WTC11 (cell line): ENCODE measurements around the gene SLC25A21.

Experiments used
- CREM ChIP-seq: sonication (generic); formaldehyde crosslinking; IDR thresholded peaks from 2 replicates; pipeline ENCODE4 v1.8.1; 2022; ENCODE audit warnings: mild to moderate bottlenecking, missing genetic modification reagents, moderate library complexity
- FOXP1 ChIP-seq: sonication (generic); formaldehyde crosslinking; IDR thresholded peaks from 2 replicates; pipeline ENCODE4 v1.8.0; 2022; ENCODE audit warnings: missing genetic modification reagents, mild to moderate bottlenecking, moderate library complexity, borderline replicate concordance
- OVOL2 ChIP-seq: fragments of 250-450 bp; sonication (Bioruptor Pico); IDR thresholded peaks from 2 replicates; pipeline ENCODE4 v1.9.0; 2021; ENCODE audit warnings: mild to moderate bottlenecking, borderline replicate concordance
- TF ChIP-seq, protein P1 (sequence below): fragments of 200-600 bp; IDR thresholded peaks from 2 replicates; pipeline ENCODE4 v1.8.0; 2022; ENCODE audit warnings: antibody characterized with exemption
- TF ChIP-seq, protein P2 (sequence below): sonication (generic); formaldehyde crosslinking; conservative IDR thresholded peaks from 2 replicates; pipeline ENCODE4 v1.8.1; 2023; ENCODE audit warnings: mild to moderate bottlenecking, low read depth, missing genetic modification reagents, moderate library complexity
- TF ChIP-seq, protein P3 (sequence below): sonication (generic); formaldehyde crosslinking; IDR thresholded peaks from 2 replicates; pipeline ENCODE4 v1.8.0; 2022; ENCODE audit warnings: mild to moderate bottlenecking, missing genetic modification reagents
- TF ChIP-seq, protein P4 (sequence below): sonication (generic); formaldehyde crosslinking; IDR thresholded peaks from 2 replicates; pipeline ENCODE4 v1.8.1; 2022; ENCODE audit warnings: mild to moderate bottlenecking, missing genetic modification reagents, moderate library complexity, borderline replicate concordance

DNA sequence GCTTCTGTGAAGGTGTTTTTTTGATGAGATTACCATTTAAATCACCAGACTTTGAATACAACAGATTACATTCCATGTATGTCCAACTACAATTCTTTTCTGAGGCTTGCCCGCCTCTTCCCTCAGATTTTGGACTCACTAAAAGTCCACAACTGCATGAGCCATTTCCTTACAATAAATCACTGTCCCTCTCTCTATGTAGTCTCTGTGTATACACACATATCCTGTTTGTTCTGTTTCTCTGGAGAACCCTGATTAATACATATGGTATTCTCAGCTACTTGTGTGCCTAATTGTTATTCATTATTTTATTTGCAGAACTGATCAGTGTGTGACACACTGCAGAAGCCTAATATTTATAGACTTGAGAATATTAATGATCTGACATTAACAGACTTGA is 22.9 kb upstream of the SLC25A21 start:
- TF ChIP-seq, protein P1, sequence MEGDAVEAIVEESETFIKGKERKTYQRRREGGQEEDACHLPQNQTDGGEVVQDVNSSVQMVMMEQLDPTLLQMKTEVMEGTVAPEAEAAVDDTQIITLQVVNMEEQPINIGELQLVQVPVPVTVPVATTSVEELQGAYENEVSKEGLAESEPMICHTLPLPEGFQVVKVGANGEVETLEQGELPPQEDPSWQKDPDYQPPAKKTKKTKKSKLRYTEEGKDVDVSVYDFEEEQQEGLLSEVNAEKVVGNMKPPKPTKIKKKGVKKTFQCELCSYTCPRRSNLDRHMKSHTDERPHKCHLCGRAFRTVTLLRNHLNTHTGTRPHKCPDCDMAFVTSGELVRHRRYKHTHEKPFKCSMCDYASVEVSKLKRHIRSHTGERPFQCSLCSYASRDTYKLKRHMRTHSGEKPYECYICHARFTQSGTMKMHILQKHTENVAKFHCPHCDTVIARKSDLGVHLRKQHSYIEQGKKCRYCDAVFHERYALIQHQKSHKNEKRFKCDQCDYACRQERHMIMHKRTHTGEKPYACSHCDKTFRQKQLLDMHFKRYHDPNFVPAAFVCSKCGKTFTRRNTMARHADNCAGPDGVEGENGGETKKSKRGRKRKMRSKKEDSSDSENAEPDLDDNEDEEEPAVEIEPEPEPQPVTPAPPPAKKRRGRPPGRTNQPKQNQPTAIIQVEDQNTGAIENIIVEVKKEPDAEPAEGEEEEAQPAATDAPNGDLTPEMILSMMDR, result no peak
- TF ChIP-seq, protein P2, sequence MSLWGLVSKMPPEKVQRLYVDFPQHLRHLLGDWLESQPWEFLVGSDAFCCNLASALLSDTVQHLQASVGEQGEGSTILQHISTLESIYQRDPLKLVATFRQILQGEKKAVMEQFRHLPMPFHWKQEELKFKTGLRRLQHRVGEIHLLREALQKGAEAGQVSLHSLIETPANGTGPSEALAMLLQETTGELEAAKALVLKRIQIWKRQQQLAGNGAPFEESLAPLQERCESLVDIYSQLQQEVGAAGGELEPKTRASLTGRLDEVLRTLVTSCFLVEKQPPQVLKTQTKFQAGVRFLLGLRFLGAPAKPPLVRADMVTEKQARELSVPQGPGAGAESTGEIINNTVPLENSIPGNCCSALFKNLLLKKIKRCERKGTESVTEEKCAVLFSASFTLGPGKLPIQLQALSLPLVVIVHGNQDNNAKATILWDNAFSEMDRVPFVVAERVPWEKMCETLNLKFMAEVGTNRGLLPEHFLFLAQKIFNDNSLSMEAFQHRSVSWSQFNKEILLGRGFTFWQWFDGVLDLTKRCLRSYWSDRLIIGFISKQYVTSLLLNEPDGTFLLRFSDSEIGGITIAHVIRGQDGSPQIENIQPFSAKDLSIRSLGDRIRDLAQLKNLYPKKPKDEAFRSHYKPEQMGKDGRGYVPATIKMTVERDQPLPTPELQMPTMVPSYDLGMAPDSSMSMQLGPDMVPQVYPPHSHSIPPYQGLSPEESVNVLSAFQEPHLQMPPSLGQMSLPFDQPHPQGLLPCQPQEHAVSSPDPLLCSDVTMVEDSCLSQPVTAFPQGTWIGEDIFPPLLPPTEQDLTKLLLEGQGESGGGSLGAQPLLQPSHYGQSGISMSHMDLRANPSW (CRISPR knock-in tag), result no peak
- TF ChIP-seq, protein P3, sequence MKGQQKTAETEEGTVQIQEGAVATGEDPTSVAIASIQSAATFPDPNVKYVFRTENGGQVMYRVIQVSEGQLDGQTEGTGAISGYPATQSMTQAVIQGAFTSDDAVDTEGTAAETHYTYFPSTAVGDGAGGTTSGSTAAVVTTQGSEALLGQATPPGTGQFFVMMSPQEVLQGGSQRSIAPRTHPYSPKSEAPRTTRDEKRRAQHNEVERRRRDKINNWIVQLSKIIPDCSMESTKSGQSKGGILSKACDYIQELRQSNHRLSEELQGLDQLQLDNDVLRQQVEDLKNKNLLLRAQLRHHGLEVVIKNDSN (CRISPR knock-in tag), result no peak
- TF ChIP-seq OVOL2 (CRISPR knock-in tag), result no peak
- TF ChIP-seq, protein P4, sequence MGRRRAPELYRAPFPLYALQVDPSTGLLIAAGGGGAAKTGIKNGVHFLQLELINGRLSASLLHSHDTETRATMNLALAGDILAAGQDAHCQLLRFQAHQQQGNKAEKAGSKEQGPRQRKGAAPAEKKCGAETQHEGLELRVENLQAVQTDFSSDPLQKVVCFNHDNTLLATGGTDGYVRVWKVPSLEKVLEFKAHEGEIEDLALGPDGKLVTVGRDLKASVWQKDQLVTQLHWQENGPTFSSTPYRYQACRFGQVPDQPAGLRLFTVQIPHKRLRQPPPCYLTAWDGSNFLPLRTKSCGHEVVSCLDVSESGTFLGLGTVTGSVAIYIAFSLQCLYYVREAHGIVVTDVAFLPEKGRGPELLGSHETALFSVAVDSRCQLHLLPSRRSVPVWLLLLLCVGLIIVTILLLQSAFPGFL (CRISPR knock-in tag), result no peak
- no peak for TF ChIP-seq FOXP1 (CRISPR knock-in tag)
- TF ChIP-seq CREM (CRISPR knock-in tag), result no peak
